ENCODE data around the gene DACT1. TPM values are rescaled to one million over a fixed set of nuclear protein-coding genes. Genes with fewer than 3 reads are reported as not detected.

The DACT1 gene
- total RNA-seq, 2 experiments from 2014 or later: not detected

DNA sequence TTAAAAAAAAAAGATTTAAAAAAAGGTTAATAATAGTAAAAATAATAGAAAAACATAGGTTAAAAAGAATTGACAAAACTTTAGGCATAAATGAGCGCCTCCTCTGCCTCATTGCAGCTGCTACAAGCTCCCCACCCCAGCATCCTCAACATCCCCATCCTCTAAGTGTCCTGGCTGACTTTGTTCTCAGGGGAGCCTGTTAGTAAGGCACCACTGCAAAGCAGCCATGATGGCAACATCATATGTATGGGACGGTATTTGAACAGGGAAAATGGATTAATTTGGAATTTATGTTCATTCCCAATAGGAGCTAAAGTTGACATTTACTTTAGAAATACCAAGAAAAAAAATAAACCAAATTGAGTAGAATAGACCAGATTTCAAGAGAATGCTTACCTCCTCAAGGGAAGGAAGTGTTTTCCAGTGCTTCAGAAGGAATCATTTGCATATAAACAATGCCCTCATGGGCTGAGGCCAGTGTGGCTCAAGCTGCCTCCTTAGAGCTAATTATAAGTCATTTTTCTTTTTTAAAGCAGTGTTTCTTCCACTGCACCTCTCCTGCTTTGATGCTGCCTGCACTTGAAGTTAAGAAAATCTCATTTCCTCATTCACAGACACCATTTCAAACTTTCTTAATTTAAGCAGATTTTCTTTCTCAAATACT, 59.6 kb downstream of the DACT1 start:
- no peak for TF ChIP-seq EZH2phosphoT487 (IDR thresholded peaks at IDR 0.05; ENCODE audit: borderline replicate concordance, low read depth, low read length)
- TF ChIP-seq, protein P1, sequence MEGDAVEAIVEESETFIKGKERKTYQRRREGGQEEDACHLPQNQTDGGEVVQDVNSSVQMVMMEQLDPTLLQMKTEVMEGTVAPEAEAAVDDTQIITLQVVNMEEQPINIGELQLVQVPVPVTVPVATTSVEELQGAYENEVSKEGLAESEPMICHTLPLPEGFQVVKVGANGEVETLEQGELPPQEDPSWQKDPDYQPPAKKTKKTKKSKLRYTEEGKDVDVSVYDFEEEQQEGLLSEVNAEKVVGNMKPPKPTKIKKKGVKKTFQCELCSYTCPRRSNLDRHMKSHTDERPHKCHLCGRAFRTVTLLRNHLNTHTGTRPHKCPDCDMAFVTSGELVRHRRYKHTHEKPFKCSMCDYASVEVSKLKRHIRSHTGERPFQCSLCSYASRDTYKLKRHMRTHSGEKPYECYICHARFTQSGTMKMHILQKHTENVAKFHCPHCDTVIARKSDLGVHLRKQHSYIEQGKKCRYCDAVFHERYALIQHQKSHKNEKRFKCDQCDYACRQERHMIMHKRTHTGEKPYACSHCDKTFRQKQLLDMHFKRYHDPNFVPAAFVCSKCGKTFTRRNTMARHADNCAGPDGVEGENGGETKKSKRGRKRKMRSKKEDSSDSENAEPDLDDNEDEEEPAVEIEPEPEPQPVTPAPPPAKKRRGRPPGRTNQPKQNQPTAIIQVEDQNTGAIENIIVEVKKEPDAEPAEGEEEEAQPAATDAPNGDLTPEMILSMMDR (conservative IDR thresholded peaks at IDR 0.05; ENCODE audit: low read length): no peak
- no peak for DNase-seq (ENCODE audit: low spot score)
- intact Hi-C loops (cut with micrococcal nuclease; ENCODE audit: unreplicated experiment): no loop called here
- CTCF ChIA-PET (ENCODE audit: unreplicated experiment): no interaction called here
- Histone ChIP-seq H3K9me3 (ENCODE audit: low read length) (no peaks in the 10 kb centered on the region), H4K20me1 (ENCODE audit: insufficient read depth, low read length) (no peaks in the 10 kb centered on the region), H3K4me3 (ENCODE audit: low read depth, low read length, poor library complexity, severe bottlenecking) (no peak overlapping the region), H3K4me2 (ENCODE audit: low read length) (no peak overlapping the region), H3K27ac (ENCODE audit: low read depth, low read length, poor library complexity, severe bottlenecking) (no peak overlapping the region), H3K9me2 (ENCODE audit: insufficient read depth, low read length) (no peaks in the 10 kb centered on the region), H2AFZ (ENCODE audit: low read length) (no peak overlapping the region), H3K4me1 (ENCODE audit: insufficient read depth, low read length, poor library complexity, severe bottlenecking) (no peaks in the 10 kb centered on the region), H3K79me2 (ENCODE audit: insufficient read depth, low read depth, low read length) (no peaks in the 10 kb centered on the region), H3K36me3 (ENCODE audit: insufficient read depth, low read length) (no peaks in the 10 kb centered on the region)
- POLR2A ChIA-PET: interaction anchor here (0.6 to 0.7 kb wide), 2 partner anchors 44 to 118 kb away, joined by 3 read pairs; no protein-coding TSS in a partner anchor
- no TSS peak for BruUV-seq (replicated peaks)

Other genes starting within 250 kb of the DACT1 start
- not detected in 2 replicates for gene TOMM20L, start 242.0 kb upstream of the DACT1 start, total RNA-seq (2014; rRNA removed; shearing (Covaris generic))
- gene TOMM20L, start 242.0 kb upstream of the DACT1 start, total RNA-seq (2022): not detected in 2 replicates
- 33.0 and 37.2 TPM in 2 replicates for gene TIMM9, start 210.4 kb upstream of the DACT1 start, total RNA-seq (2014; rRNA removed; shearing (Covaris generic))
- gene TIMM9, start 210.4 kb upstream of the DACT1 start, total RNA-seq (2022): 60.3 and 60.6 TPM in 2 replicates
- gene KIAA0586, start 210.2 kb upstream of the DACT1 start, total RNA-seq (2014; rRNA removed; shearing (Covaris generic)): 20.5 and 20.8 TPM in 2 replicates
- gene KIAA0586, start 210.2 kb upstream of the DACT1 start, total RNA-seq (2022): 40.9 and 41.7 TPM in 2 replicates

Measured in OCI-LY7 (cell line).